GM23338 (cell line): ENCODE measurements around the gene DTNA. TPM values are rescaled to one million over a fixed set of nuclear protein-coding genes. Genes with fewer than 3 reads are reported as not detected.

ENCODE experiments used
- ATAC-seq: fragments of 200-7000 bp; cut with Tn5 transposase; 3 replicates; pipeline ENCODE4 v1.9.1; 2020
- DNase-seq: peaks from one replicate; pipeline ENCODE4 v3.0.0-alpha.2; 2015; ENCODE audit warnings: low spot score
- H2AFZ ChIP-seq: fragments of 200-600 bp; sonication (generic); 2 replicates; pipeline ENCODE4 v1.8.0; 2016; ENCODE audit warnings: antibody characterized with exemption, mild to moderate bottlenecking, moderate library complexity
- H3F3A ChIP-seq: fragments of 200-600 bp; sonication (generic); replicated peaks from 2 replicates; pipeline ENCODE4 v1.8.0; 2017; ENCODE audit warnings: antibody characterized with exemption, mixed run types, low read depth
- H3K27ac ChIP-seq: fragments of 200-600 bp; sonication (generic); 2 replicates; pipeline ENCODE4 v1.6.1; 2016; ENCODE audit warnings: low read depth
- H3K27me3 ChIP-seq: fragments of 200-600 bp; sonication (generic); 2 replicates; pipeline ENCODE4 v1.8.0; 2016; ENCODE audit warnings: mild to moderate bottlenecking, mixed run types, moderate library complexity; ENCODE audit not compliant: insufficient read depth
- H3K36me3 ChIP-seq: fragments of 200-600 bp; sonication (generic); 2 replicates; pipeline ENCODE4 v1.8.0; 2016; ENCODE audit warnings: mild to moderate bottlenecking; ENCODE audit not compliant: insufficient read depth
- H3K4me1 ChIP-seq: fragments of 200-600 bp; sonication (generic); 2 replicates; pipeline ENCODE4 v1.8.0; 2016; ENCODE audit warnings: mild to moderate bottlenecking, moderate library complexity; ENCODE audit not compliant: insufficient read depth
- H3K4me2 ChIP-seq: fragments of 200-600 bp; sonication (generic); 2 replicates; pipeline ENCODE4 v1.7.1; 2017; ENCODE audit warnings: mixed run types
- H3K4me3 ChIP-seq: fragments of 200-600 bp; sonication (generic); 2 replicates; pipeline ENCODE4 v1.6.1; 2016; ENCODE audit warnings: mixed run types
- H3K79me2 ChIP-seq: fragments of 200-600 bp; sonication (generic); replicated peaks from 2 replicates; pipeline ENCODE4 v1.8.0; 2017; ENCODE audit warnings: mild to moderate bottlenecking; ENCODE audit not compliant: insufficient read depth
- H3K9me2 ChIP-seq: fragments of 200-600 bp; sonication (generic); 2 replicates; pipeline ENCODE4 v1.8.0; 2017; ENCODE audit not compliant: insufficient read depth
- H4K20me1 ChIP-seq: fragments of 200-600 bp; sonication (generic); replicated peaks from 2 replicates; pipeline ENCODE4 v1.8.0; 2017; ENCODE audit warnings: mild to moderate bottlenecking; ENCODE audit not compliant: insufficient read depth
- H3K27ac Mint-ChIP-seq: 2 replicates; pipeline ENCODE4 v1.8.0; 2020; ENCODE audit warnings: inconsistent platforms, mild to moderate bottlenecking, moderate library complexity, mixed read lengths
- H3K27me3 Mint-ChIP-seq: 3 replicates; pipeline ENCODE4 v1.8.0; 2022; ENCODE audit warnings: low read depth, mild to moderate bottlenecking, moderate library complexity, mixed read lengths, inconsistent platforms; ENCODE audit not compliant: insufficient read depth, poor library complexity
- H3K36me3 Mint-ChIP-seq: 3 replicates; pipeline ENCODE4 v1.8.0; 2021; ENCODE audit warnings: low read depth, mild to moderate bottlenecking, inconsistent platforms, moderate library complexity, mixed read lengths
- H3K4me1 Mint-ChIP-seq: 3 replicates; pipeline ENCODE4 v1.8.0; 2020; ENCODE audit warnings: mild to moderate bottlenecking, inconsistent platforms, mixed read lengths
- H3K4me3 Mint-ChIP-seq: 3 replicates; pipeline ENCODE4 v1.8.0; 2021; ENCODE audit warnings: moderate library complexity, mild to moderate bottlenecking, inconsistent platforms, mixed read lengths
- H3K9me3 Mint-ChIP-seq: 3 replicates; pipeline ENCODE4 v1.8.0; 2020; ENCODE audit warnings: moderate library complexity, mild to moderate bottlenecking, inconsistent platforms, mixed read lengths
- CREB1 ChIP-seq: fragments of 250-450 bp; sonication (Bioruptor Pico); IDR thresholded peaks from 2 replicates; pipeline ENCODE4 v1.5.0; 2020; ENCODE audit warnings: low read depth, mild to moderate bottlenecking, moderate library complexity
- CTCF ChIP-seq, 2 experiments: fragments of 200-600 bp in 1 of 2; sonication (generic) in 1 of 2; conservative IDR thresholded peaks; 2 replicates each; pipeline versions ENCODE4 v1.5.1 to v1.6.1; 2016 to 2017; ENCODE audit warnings: antibody characterized with exemption in 2 of 2, low read depth in 2 of 2, mild to moderate bottlenecking in 2 of 2, moderate library complexity in 1 of 2
- ETS1 ChIP-seq: IDR thresholded peaks from 2 replicates; pipeline ENCODE4 v1.6.1; 2016; ENCODE audit warnings: antibody characterized with exemption
- EZH2 ChIP-seq: fragments of 200-600 bp; sonication (generic); IDR thresholded peaks from one replicate; pipeline ENCODE4 v1.8.0; 2017; ENCODE audit warnings: antibody characterized with exemption, mild to moderate bottlenecking, low read depth; ENCODE audit not compliant: unreplicated experiment
- EZH2phosphoT487 ChIP-seq: fragments of 200-600 bp; sonication (generic); IDR thresholded peaks from one replicate; pipeline ENCODE4 v1.8.1; 2018; ENCODE audit warnings: antibody characterized with exemption; ENCODE audit not compliant: unreplicated experiment
- JUNB ChIP-seq: IDR thresholded peaks from one replicate; pipeline ENCODE4 v1.6.1; 2016; ENCODE audit warnings: antibody characterized with exemption; ENCODE audit not compliant: unreplicated experiment
- NANOG ChIP-seq: IDR thresholded peaks from 2 replicates; pipeline ENCODE4 v1.6.1; 2016; ENCODE audit warnings: antibody characterized with exemption, borderline replicate concordance
- POLR2AphosphoS5 ChIP-seq: IDR thresholded peaks from 2 replicates; pipeline ENCODE4 v1.6.1; 2016; ENCODE audit warnings: antibody characterized with exemption, low read depth
- REST ChIP-seq: IDR thresholded peaks from one replicate; pipeline ENCODE4 v1.6.1; 2018; ENCODE audit warnings: antibody characterized with exemption; ENCODE audit not compliant: unreplicated experiment
- STAT1 ChIP-seq: IDR thresholded peaks from one replicate; pipeline ENCODE4 v1.6.1; 2016; ENCODE audit warnings: antibody characterized with exemption; ENCODE audit not compliant: unreplicated experiment
- ZNF331 ChIP-seq: fragments of 250-450 bp; sonication (Bioruptor Pico); IDR thresholded peaks from 2 replicates; pipeline ENCODE4 v1.5.0; 2020; ENCODE audit warnings: low read depth, mild to moderate bottlenecking, moderate library complexity
- ZNF462 ChIP-seq: fragments of 250-450 bp; sonication (Bioruptor Pico); IDR thresholded peaks from 2 replicates; pipeline ENCODE4 v1.5.0; 2020; ENCODE audit warnings: mild to moderate bottlenecking, moderate library complexity
- polyA plus RNA-seq: library from polyadenylated mRNA; unstranded; fragments of >200 nt; fragmentation: Nextera tagmentation; extraction: Ambion mirVana; gene quantifications from 2 replicates; pipeline ENCODE4 v1.2.1, GENCODE V29; 2016
- total RNA-seq: library from RNA; depleted of rRNA; stranded (reverse); fragments of >200 nt; shearing (Covaris generic); gene quantifications from 2 replicates; pipeline ENCODE4 v1.2.3, GENCODE V29; 2014

DTNA gene
- total and polyA plus RNA-seq, 2 experiments from 2014 or later, result 11.5 to 25.1 TPM

GRCh38 chr18:34872066-34872465 is 162.0 kb downstream of the DTNA start:
- TF ChIP-seq EZH2phosphoT487, result no peak
- TF ChIP-seq NANOG, result no peak
- TF ChIP-seq CREB1, result no peak
- no peak for TF ChIP-seq POLR2AphosphoS5
- TF ChIP-seq ZNF462 (CRISPR knock-in tag), result no peak
- no peak for TF ChIP-seq CTCF (conservative IDR thresholded peaks at IDR 0.05; ENCODE audit: low read depth in 2 of 2)
- no peak for TF ChIP-seq EZH2
- TF ChIP-seq ZNF331 (CRISPR knock-in tag), result no peak
- no peak for TF ChIP-seq STAT1
- no peak for TF ChIP-seq REST
- no peak for TF ChIP-seq JUNB
- TF ChIP-seq ETS1, result no peak
- no peak overlapping the region for H3K4me2 ChIP-seq
- Mint-ChIP-seq H3K4me1 (peaks cover 7% of the 10 kb centered on the region; the same call in 2 of the 3 replicates), H3K9me3 (no peaks in the 10 kb centered on the region), H3K27ac (no peak overlapping the region), H3K4me3 (no peak overlapping the region), H3K36me3 (no peaks in the 10 kb centered on the region), H3K27me3 (peaks cover 2% of the 10 kb centered on the region)
- DNase-seq (no peak), ATAC-seq (no peak)
- no peak overlapping the region for H2AFZ ChIP-seq
- no peak overlapping the region for H3K27ac ChIP-seq
- no peaks in the 10 kb centered on the region for H3K36me3 ChIP-seq
- H3K9me2 ChIP-seq, result no peaks in the 10 kb centered on the region
- H4K20me1 ChIP-seq, result no peaks in the 10 kb centered on the region
- no peaks in the 10 kb centered on the region for H3F3A ChIP-seq
- no peak overlapping the region for H3K4me3 ChIP-seq
- H3K27me3 ChIP-seq, result no peaks in the 10 kb centered on the region
- no peaks in the 10 kb centered on the region for H3K79me2 ChIP-seq
- H3K4me1 ChIP-seq, result peaks cover 5% of the 10 kb centered on the region
